ENCODE measurements around the gene MRPL55.

Gene MRPL55

DNA sequence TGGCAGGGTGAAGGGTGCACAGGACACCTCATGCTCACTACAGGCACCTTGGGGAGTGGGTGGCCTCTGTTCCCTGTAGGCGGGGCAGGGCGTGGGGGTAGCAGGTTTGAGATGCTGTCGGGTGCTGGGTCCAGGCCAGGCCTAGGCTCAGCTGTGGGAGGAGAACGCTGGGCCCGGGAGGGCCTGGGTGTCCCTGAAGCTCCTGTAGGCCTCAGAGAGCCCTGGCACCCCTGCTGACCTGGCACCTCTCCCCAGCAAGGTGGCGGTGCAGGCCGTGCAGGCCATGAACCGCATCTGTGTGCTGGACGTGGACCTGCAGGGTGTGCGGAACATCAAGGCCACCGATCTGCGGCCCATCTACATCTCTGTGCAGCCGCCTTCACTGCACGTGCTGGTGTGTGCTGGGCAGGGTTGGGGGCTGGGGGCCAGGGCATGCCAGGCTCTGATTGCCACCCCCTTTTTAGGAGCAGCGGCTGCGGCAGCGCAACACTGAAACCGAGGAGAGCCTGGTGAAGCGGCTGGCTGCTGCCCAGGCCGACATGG is 38.1 kb upstream of the MRPL55 start:
- no peak for DNase-seq

- no peak for DNase-seq
Measured at GRCh38 chr1:228146417-228147150, 37.5 kb upstream of the MRPL55 start.

DNA sequence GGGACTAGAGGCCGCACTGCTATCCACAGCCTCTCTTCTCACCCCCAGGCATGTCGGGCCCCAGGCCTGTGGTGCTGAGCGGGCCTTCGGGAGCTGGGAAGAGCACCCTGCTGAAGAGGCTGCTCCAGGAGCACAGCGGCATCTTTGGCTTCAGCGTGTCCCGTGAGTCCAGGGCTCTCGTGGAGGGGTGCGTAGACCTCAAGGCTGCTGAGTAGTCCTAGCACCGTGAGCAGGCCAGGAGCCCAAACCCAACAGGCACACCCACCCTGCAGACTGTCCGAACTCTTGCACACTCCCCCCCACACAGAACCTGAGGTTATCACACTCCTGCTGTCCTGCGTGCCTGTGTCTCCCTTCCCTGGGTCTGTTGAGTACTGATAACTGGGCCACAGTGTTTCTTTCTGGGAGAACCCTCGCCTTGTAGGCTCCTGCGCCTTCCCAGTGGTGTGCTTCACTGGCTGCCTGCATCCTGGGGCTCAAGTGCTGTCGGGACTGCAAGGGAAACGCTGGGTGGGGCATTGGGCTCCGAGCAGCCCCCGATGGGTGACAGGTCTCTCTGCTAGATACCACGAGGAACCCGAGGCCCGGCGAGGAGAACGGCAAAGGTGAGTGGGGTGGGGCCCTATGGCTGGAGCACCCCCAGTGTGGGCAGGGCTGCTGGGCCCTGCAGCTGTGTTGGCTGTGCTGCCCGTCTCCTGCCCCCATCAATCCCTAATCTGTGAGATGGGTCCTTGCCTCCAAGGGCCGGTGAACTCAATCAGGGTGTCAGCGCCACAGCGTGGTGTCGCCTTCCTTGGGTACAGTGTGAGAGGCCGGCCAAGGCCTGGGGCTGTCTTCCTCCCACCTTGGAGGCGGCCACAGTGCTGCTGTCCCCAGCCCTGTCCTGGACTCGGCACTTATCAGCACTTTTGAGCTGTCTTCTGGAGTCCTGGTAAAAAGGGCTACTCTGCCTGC is 36.6 kb upstream of the MRPL55 start:
- DNase-seq: no peak

DNA sequence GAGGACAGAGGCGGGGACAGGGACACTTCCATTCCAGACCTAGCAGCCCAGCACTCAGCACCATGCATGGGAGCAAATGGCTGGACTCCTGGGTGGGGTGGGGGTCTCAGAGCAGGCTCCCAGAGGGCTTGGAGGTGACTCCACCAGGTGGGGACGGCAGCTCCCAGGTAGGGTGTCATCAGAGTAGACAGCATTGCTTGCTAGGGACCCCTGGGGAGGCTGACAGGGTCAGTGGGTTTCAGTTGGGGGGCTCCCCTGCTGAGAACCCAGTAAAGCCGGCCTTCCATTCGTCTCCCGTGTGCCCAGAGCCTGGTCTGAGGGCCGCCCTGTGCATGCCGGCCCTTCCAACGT is 35.9 kb upstream of the MRPL55 start:
- DNase-seq: no peak

- DNase-seq: no peak
Measured at GRCh38 chr1:228144193-228144992, 35.3 kb upstream of the MRPL55 start.

- DNase-seq: no peak
Measured at GRCh38 chr1:228143480-228144192, 34.5 kb upstream of the MRPL55 start.

GRCh38 chr1:228142701-228143136 is 33.6 kb upstream of the MRPL55 start:
- DNase-seq: no peak

DNA sequence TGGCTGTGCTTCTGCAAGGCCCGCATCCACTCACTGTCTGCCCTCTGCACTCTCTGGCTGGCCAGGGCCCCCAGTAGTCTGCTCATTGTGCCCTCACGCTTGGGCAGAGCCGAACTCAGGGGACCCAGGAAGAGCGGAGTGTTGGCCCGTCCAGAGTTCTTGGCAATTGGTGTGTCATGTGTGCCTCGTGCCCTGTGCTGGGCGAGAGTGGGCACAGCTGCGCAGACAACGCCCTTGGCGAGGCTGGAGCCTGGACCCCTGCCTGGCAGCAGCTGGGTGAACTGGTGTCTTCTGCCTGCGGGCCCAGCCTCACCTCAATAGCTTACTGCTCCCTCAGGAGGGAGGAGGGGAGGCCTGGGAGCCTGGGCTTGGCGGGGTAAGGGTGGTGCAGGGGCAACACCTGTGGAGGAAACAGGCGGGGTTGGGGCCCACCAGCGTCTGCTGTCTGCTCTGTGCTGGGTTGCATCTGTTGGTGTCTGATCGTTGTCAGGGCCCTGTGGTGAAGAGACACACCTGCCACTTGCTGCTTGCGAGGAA is 33.1 kb upstream of the MRPL55 start:
- no peak for DNase-seq

- DNase-seq: peak; percentile 31
Measured at GRCh38 chr1:228141226-228142044, 32.3 kb upstream of the MRPL55 start.

DNA sequence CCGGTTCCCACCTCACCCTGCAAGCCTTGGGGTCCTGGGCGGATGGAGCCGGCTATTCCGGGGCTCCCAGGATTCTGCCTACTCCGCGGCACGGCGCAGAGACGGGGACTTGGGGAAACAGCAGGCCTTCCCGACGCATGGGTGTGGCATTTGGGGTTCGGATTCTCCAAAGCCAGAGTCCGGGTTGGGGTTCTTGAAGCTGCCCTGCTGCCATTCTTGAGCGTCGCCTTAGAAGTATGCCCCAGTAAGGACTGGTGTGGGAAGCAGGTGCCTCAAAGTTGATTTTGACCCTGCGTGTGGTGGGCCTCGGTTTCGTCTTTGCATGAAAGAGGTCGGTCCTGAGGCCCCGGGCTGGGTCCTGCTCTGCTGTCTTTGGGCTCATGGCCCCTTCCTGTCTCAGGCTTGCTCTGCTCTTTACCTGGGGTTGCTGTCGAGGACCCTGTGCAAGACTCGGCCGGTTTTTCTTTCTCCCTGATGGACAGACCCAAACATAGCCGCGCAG is 31.7 kb upstream of the MRPL55 start:
- no peak for DNase-seq

DNA sequence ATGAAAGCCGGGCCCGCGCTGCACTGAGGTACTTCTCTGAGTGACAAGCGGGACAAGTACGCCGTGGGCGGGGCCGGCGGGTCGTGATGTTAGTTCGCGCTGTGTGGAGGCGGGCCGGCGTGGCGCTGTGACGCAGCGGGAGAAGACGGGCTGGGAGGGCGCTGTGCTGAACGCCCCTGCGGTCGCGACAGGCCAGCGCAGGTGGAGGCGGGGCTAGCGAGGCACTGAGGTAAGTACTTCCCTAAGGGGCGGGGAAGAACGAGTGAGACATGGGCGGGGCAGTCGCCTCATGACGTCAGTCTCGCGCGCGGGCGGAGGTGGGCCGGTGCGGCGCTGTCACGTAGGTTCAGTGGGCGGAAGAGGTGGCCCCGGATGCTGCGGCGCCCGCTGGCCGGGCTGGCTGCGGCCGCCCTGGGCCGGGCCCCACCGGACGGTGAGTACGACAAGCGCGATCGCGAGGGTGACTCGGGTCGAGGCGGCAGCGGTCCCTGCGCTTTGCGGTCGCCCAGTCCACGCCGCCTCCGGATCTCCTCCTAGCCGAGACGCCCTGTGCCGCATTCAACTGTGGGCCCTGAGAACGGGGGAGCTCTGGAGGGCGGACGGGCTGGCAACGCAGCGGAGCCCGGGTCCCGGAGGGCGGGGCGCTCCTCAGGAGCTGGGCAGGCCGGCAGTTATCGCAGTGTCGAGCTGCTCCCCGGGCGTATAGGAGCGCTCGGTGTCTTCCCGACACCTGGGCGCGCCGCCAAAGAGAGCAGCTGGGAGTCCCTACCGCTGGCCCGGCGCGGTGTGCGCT is 31.0 kb upstream of the MRPL55 start, which contains the start of gene GUK1:
Gene GUK1, plus strand, starts transcription at position 349 of the 793 bp plus-strand sequence. Its CDS starts 24 bp downstream, at position 373.
- peak; percentile 100 for DNase-seq

DNA sequence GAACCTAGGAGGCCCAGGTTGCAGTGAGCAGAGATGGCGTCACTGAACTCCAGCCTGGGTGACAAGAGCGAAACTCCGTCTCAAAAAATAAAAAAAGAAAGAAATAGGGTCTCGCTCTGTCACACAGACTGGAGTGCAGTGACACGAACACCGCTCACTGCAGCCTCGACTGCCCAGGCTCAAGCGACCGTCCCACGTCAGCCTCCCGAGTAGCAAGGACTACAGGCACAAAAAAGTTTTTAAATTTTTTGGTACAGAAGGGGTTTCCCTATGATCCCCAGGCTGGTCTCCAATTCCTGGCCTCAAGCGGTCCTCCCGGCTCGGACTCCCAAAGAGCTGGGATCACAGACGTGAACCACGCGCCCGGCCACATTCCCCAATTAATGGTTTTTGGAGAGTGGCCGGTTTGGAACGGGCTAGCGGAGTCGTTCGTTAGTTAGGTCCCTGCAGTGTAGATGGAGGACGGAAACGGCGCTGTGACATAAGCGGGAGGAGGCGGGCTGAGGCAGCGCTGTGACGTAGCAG is 30.4 kb upstream of the MRPL55 start:
- no peak for DNase-seq

GRCh38 chr1:228136901-228137300 is 27.8 kb upstream of the MRPL55 start:
- DNase-seq: no peak

DNA sequence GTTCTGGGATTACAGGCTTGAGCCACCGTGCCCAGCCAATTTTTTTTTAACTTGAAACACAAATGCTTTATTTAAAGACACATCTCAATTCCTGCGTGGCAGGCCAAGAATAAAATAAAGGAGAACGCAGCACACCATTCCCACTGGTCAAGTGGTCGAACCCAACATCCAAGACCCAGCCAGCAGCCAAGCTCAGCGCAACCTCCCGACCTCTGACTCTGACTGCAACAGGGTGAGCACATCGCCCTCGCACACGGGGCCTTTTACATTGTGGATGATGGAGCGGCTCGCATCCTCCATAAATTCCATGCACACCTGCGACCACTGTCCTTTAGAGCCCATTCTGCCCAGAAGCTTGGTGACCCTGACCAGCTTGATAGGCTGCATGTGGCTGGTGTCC is 25.5 kb upstream of the MRPL55 start:
- DNase-seq: no peak

DNA sequence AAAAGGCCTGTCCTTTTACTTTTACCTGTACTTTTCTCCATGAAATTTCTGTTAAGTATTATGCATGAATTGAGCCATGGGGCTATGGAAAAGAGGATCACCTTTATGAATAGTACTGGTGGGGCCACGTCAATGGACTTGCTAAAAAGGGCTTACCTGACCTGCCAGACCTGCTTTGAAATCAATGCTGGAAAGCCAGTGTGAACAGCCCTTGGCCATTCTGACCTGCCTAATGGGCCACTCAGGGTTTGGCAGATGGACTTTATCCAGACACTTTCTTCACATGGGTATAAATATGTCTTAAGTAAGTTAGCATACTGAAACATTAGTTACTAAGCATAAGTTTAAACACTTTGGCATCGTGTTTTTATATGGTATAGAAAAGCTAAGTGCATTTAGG is 22.7 kb upstream of the MRPL55 start:
- no peak for DNase-seq

GRCh38 chr1:228125185-228125584 is 16.1 kb upstream of the MRPL55 start:
- DNase-seq: no peak

DNA sequence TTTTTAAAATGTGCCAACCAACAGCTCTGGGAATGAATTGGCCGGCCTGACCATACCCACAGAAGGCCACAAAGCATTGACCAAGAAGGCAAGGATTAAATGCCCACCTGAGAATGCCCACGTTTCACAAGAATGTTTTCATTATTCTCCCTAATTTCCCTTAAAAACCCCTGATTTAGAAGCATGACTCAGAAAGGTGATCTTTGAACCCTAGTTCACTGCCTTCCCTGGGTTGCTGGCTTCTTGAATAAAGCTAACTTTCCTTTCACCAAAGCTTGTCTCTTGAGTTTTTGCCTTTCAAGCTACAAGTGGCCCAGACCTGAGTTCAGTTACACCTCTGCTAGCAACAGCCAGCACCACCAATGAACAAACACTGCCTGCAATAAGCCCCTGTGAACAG is 14.4 kb upstream of the MRPL55 start:
- DNase-seq: no peak

- no peak for DNase-seq
Measured at GRCh38 chr1:228122921-228123441, 13.9 kb upstream of the MRPL55 start.

DNA sequence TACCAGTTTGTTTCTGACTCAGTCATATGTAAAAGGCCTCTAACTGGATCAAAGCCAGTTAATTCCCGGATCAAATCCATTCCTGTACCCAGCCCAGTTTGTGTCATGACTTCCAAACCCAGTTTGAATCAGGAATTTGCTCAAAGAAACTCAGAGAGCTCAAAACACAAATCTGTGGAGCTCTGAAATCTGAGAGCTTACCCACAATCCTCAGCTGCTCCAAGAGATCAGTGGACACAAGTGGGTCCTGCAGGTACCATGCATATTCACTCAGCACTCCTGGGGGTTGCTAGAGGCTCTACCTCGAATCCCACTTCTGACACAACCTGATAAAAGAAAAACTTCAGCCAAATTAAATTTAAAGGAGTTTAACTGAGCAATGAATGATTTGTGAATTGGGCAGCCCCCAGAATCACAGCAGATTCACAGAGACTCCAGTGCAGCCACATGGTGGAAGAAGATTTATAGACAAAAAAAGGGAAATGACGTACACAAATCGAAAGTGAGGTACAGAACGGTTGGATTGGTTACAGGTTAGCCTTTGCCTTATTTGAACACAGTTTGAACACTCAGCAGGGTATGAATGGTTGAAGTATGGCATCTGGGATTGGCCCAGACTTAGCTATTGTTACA is 11.9 kb upstream of the MRPL55 start:
- no peak for DNase-seq
